Esophagus squamous epithelium (tissue), 4 donors: ENCODE results near the gene PARP6.

Experiments used
- POLR2A ChIP-seq, 4 donors: fragments of 450-650 bp; IDR thresholded peaks; one replicate each; pipeline ENCODE4 v1.6.1; 2017; ENCODE audit warnings: antibody characterized with exemption in 4 of 4, mild to moderate bottlenecking in 4 of 4, moderate library complexity in 3 of 4
- TF ChIP-seq, protein P1 (sequence below), 6 experiments: fragments of 450-650 bp in 4 of 6; fragments of 200-600 bp in 2 of 6; sonication (generic) in 2 of 6; IDR thresholded peaks; one replicate each; pipeline ENCODE4 v1.5.1; 2016 to 2019; ENCODE audit warnings: antibody characterized with exemption in 6 of 6, mild to moderate bottlenecking in 4 of 6, moderate library complexity in 4 of 6

GRCh38 chr15:72217216-72217615, 55.1 kb downstream of the PARP6 start:
- TF ChIP-seq, protein P1, sequence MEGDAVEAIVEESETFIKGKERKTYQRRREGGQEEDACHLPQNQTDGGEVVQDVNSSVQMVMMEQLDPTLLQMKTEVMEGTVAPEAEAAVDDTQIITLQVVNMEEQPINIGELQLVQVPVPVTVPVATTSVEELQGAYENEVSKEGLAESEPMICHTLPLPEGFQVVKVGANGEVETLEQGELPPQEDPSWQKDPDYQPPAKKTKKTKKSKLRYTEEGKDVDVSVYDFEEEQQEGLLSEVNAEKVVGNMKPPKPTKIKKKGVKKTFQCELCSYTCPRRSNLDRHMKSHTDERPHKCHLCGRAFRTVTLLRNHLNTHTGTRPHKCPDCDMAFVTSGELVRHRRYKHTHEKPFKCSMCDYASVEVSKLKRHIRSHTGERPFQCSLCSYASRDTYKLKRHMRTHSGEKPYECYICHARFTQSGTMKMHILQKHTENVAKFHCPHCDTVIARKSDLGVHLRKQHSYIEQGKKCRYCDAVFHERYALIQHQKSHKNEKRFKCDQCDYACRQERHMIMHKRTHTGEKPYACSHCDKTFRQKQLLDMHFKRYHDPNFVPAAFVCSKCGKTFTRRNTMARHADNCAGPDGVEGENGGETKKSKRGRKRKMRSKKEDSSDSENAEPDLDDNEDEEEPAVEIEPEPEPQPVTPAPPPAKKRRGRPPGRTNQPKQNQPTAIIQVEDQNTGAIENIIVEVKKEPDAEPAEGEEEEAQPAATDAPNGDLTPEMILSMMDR (IDR thresholded peaks at IDR 0.05) = no peak
- no peak for TF ChIP-seq POLR2A (IDR thresholded peaks at IDR 0.05)
